Omental fat pad (tissue), 4 donors: ENCODE data around the gene SHC3. TPM values are rescaled to one million over a fixed set of nuclear protein-coding genes. Genes with fewer than 3 reads are reported as not detected.

Source experiments
- ATAC-seq: fragments of 150-250 bp; one replicate; pipeline ENCODE4 v1.9.1; 2016; ENCODE audit warnings: mild to moderate bottlenecking, moderate library complexity; ENCODE audit not compliant: low FRiP score
- DNase-seq: peaks from one replicate; pipeline ENCODE4 v3.0.0-alpha.2; 2019; ENCODE audit warnings: low spot score
- total RNA-seq, 4 donors: library from RNA; depleted of rRNA; stranded (reverse); fragments of >200 nt; gene quantifications; one replicate each; pipeline ENCODE4 v1.1.0, GENCODE V29; 2016
- TF ChIP-seq, protein P1 (sequence below), 3 donors: fragments of 450-650 bp; IDR thresholded peaks; one replicate each; pipeline ENCODE4 v1.5.1; 2016 to 2017; ENCODE audit warnings: antibody characterized with exemption in 3 of 3, mild to moderate bottlenecking in 3 of 3, moderate library complexity in 2 of 3

The SHC3 gene
- total RNA-seq, 4 donors from 2014 or later: 1.1 to 7.4 (median 3.1) TPM

- ATAC-seq (no peak), DNase-seq (no peak)
- TF ChIP-seq, protein P1, sequence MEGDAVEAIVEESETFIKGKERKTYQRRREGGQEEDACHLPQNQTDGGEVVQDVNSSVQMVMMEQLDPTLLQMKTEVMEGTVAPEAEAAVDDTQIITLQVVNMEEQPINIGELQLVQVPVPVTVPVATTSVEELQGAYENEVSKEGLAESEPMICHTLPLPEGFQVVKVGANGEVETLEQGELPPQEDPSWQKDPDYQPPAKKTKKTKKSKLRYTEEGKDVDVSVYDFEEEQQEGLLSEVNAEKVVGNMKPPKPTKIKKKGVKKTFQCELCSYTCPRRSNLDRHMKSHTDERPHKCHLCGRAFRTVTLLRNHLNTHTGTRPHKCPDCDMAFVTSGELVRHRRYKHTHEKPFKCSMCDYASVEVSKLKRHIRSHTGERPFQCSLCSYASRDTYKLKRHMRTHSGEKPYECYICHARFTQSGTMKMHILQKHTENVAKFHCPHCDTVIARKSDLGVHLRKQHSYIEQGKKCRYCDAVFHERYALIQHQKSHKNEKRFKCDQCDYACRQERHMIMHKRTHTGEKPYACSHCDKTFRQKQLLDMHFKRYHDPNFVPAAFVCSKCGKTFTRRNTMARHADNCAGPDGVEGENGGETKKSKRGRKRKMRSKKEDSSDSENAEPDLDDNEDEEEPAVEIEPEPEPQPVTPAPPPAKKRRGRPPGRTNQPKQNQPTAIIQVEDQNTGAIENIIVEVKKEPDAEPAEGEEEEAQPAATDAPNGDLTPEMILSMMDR (IDR thresholded peaks at IDR 0.05): no peak
Measured at GRCh38 chr9:89178830-89179539, 367 bp upstream of the SHC3 start.

DNA sequence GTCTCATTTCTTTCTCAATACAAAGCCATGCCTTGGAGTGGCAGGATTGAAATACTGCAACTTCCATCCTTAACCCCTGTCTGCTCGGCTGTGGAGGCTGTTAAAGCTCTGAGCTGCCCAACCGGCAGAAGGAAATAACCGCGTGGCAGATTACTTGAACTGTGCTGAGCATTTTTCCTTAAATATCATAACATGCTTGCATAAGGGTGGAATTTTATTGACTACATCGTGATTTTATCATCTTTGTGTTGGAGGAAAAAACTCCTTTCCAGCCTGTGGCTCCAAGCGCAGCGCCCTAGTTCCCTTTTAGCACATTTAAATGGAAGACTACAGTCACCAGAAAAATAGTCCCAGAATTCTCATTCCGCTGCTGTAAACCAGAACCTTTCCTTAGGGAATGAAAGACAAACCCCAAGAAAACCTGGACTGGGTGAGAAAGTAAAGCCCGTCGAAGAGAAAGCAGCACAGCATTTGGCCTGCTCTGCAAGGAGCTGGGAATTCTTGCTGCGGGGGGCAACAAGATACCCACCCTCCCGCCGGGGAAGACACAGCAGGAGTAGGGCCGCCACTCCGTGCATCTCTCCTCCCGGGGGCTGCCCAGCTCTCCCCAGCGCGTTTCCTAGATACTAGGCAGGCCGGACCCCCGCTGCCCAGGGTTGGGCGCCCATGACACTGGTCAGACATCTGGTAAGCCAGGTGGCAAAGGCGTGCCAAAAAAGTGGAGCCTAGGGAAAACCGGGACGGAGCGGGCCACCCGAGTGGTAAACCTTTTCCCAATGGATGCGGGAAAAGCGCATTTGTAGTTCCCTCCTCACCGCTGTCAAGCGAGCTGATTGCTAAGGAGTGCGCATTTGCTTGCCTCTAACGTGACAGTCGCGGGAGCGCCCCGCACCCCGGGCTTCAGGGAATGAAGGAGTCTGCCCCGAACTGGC lies 1.3 kb downstream of the SHC3 start:
- DNase-seq (no peak), ATAC-seq (no peak)
- TF ChIP-seq, protein P1 (IDR thresholded peaks at IDR 0.05): no peak

DNA sequence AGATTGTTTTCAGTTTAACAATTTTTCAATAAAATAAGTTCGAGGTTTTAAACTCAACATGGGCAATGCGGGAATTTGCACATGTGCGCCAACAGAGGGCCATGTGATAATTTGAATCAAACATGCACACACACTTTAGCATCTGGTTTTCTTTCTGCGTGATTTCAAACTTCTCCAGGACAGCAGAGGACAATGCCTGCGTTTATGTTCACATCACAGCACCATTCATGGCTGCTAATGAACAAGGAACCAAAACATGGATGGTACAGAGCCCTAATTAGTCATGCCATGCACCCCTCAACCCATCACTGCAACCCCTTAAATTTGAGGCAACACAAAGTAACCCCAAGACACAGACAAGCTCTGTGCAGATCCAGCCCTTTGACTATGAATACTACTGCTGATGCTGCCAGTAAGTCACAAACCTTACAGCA lies 2.8 kb downstream of the SHC3 start:
- ATAC-seq: no peak
- no peak for DNase-seq
- TF ChIP-seq, protein P1 (IDR thresholded peaks at IDR 0.05): no peak

DNA sequence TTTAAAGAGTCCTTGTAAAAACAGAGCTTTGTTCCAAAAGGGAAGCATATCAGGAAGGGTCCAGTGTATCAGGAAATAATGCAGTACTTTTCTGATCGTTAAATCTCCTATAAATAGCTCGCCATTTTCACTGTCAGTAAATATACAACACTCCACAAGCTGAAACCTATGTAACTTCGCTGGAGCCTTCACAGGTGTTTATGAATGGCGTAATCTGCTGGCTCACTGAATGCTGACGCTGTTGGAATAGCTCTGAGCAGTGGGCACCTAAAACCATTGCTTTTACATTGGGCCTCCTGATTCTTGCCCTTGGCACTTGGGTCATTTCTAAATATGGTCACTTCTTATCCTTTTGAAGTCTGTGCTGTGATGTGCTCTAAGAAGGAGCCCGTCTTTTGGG lies 4.3 kb downstream of the SHC3 start:
- ATAC-seq (no peak), DNase-seq (no peak)
- TF ChIP-seq, protein P1 (IDR thresholded peaks at IDR 0.05): no peak

DNA sequence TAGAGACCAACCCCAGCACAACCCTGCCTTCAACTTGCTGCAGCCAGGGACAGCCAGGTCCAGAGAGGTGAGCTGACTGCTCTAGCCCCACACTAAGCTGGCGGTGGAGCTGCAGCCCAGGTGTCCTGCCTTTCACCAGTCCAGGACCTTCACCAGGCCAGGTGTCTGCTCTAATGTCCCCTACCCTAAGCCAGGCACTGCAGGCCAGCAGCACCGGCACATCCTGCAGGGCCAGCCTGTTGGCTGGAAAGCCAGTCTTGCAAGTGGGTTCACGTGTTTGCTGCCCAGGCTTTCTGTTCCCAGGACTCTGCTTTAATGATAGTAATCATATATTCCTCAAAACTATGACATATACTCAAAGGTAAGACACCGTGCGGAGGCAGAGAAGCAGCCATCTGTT lies 5.5 kb downstream of the SHC3 start:
- TF ChIP-seq, protein P1 (IDR thresholded peaks at IDR 0.05): no peak
- DNase-seq (no peak), ATAC-seq (no peak)

GRCh38 chr9:89172398-89172797 lies 6.2 kb downstream of the SHC3 start:
- ATAC-seq: no peak
- DNase-seq: no peak
- TF ChIP-seq, protein P1 (IDR thresholded peaks at IDR 0.05): no peak
